Stomach (tissue), 9 donors: ENCODE results near the gene CEP72. TPM values are rescaled to one million over a fixed set of nuclear protein-coding genes. Genes with fewer than 3 reads are reported as not detected.
"Not testable (repeated sequence)": the region's sequence is repeated elsewhere in the genome, so short reads cannot be mapped to it uniquely, and the experiment has no call there.

Experiments used
- DNase-seq, 2 donors: peaks; one replicate each; pipeline versions ENCODE4 v3.0.0 to v3.0.0-alpha.2; 2013 to 2019
- H3K27ac ChIP-seq, 5 donors: fragments of 200-600 bp in 4 of 5; sonication (generic) in 4 of 5; one replicate each; pipeline ENCODE4 v1.5.1; 2013 to 2019; ENCODE audit warnings: mild to moderate bottlenecking in 1 of 5, moderate library complexity in 1 of 5
- H3K27me3 ChIP-seq, 3 donors: fragments of 200-600 bp; sonication (generic); one replicate each; pipeline ENCODE4 v1.5.1; 2017 to 2019; ENCODE audit warnings: mixed run types in 1 of 3
- H3K36me3 ChIP-seq, 4 donors: fragments of 200-600 bp; sonication (generic); 1 replicate in 3 of 4; 2 replicates in 1 of 4; pipeline ENCODE4 v1.5.1; 2016 to 2019
- H3K4me1 ChIP-seq, 4 donors: fragments of 200-600 bp; sonication (generic); one replicate each; pipeline ENCODE4 v1.5.1; 2016 to 2019
- H3K4me3 ChIP-seq, 4 donors: fragments of 200-600 bp; sonication (generic) in 3 of 4; one replicate each; pipeline ENCODE4 v1.5.1; 2016 to 2019; ENCODE audit warnings: mild to moderate bottlenecking in 1 of 4
- H3K9me3 ChIP-seq, 4 donors: fragments of 200-600 bp; sonication (generic); one replicate each; pipeline ENCODE4 v1.5.1; 2016 to 2019
- CTCF ChIP-seq, 7 experiments: fragments of 450-650 bp in 4 of 7; fragments of 200-600 bp in 3 of 7; sonication (generic) in 3 of 7; IDR thresholded peaks; one replicate each; pipeline ENCODE4 v1.5.1; 2016 to 2019; ENCODE audit warnings: antibody characterized with exemption in 7 of 7, control low read depth in 2 of 7, mild to moderate bottlenecking in 1 of 7
- EP300 ChIP-seq: sonication (generic); formaldehyde crosslinking; IDR thresholded peaks from one replicate; pipeline ENCODE4 v1.6.1; 2017; ENCODE audit warnings: antibody characterized with exemption
- POLR2A ChIP-seq, 4 donors: fragments of 450-650 bp; IDR thresholded peaks; one replicate each; pipeline ENCODE4 v1.6.1; 2016; ENCODE audit warnings: antibody characterized with exemption in 4 of 4, control low read depth in 2 of 4, mild to moderate bottlenecking in 1 of 4, moderate library complexity in 1 of 4
- POLR2AphosphoS5 ChIP-seq, 3 donors: sonication (generic); formaldehyde crosslinking; IDR thresholded peaks; one replicate each; pipeline ENCODE4 v1.6.1; 2016; ENCODE audit warnings: antibody characterized with exemption in 3 of 3
- WGBS, 5 donors: extraction: QIAGEN DNeasy Blood & Tissue Kit in 3 of 5; methylation state at CpG; one replicate each; pipeline versions ENCODE4 v1.1.5 to v1.1.7; 2013 to 2018; 5-methylcytosine and 5-hydroxymethylcytosine counted together
- intact Hi-C: fragments of 100-400 bp; cut with DNase I; formaldehyde crosslinking; loops from one replicate; pipeline ENCODE4 v1.15.1; 2023; ENCODE audit warnings: low total_unique reads
- polyA plus RNA-seq, 3 donors: library from polyadenylated mRNA; stranded (reverse); fragments of 200-250 nt; gene quantifications; one replicate each; pipeline ENCODE4 v1.2.3, GENCODE V29; 2013
- total RNA-seq, 5 donors: library from RNA; depleted of rRNA; stranded (reverse); fragments of >200 nt; gene quantifications; one replicate each; pipeline versions ENCODE4 v1.1.0 to v1.2.3, GENCODE V29; 2014 to 2016
- donor health status: healthy with polysubstance abuse.
- donor health status: Bipolar disorder and iron deficiency.
- donor health status: healthy.

Gene CEP72
- total and polyA plus RNA-seq, 8 donors = 0.14 to 11.1 (median 2.1) TPM

GRCh38 chr5:573206-573605, 38.9 kb upstream of the CEP72 start:
- H3K4me3 ChIP-seq = no peak overlapping the region
- H3K27ac ChIP-seq = no peak overlapping the region
- H3K27me3 ChIP-seq = peaks cover 0 to 67% (median 5%) of the 10 kb centered on the region in 3 donors
- H3K4me1 ChIP-seq = no peaks in the 10 kb centered on the region
- no peaks in the 10 kb centered on the region for H3K36me3 ChIP-seq
- 93 to 95% (median 94%) methylated on average over 12 of the region's 12 CpGs for WGBS, 5 donors
- TF ChIP-seq EP300 (no peak), CTCF (IDR thresholded peaks at IDR 0.05) (no peak), POLR2A (IDR thresholded peaks at IDR 0.05) (no peak), POLR2AphosphoS5 (IDR thresholded peaks at IDR 0.05) (no peak)
- intact Hi-C loops = no loop called here
- no peak for DNase-seq
- H3K9me3 ChIP-seq = peaks cover 0 to 23% (median 22%) of the 10 kb centered on the region in 4 donors

GRCh38 chr5:573976-574375, 38.2 kb upstream of the CEP72 start:
- no peaks in the 10 kb centered on the region for H3K4me1 ChIP-seq
- 43 to 69% (median 52%) methylated on average over 6 to 16 of the region's 16 CpGs for WGBS, 5 donors
- no peak overlapping the region for H3K4me3 ChIP-seq
- TF ChIP-seq CTCF (IDR thresholded peaks at IDR 0.05) (no peak), POLR2A (IDR thresholded peaks at IDR 0.05) (no peak), POLR2AphosphoS5 (IDR thresholded peaks at IDR 0.05) (no peak), EP300 (no peak)
- intact Hi-C loops = no loop called here
- H3K9me3 ChIP-seq = peaks cover 0 to 23% (median 22%) of the 10 kb centered on the region in 4 donors
- no peak overlapping the region for H3K27ac ChIP-seq
- DNase-seq = no peak
- H3K27me3 ChIP-seq = peaks cover 0 to 62% (median 0%) of the 10 kb centered on the region in 3 donors
- H3K36me3 ChIP-seq = no peaks in the 10 kb centered on the region

- no peak for DNase-seq
- Histone ChIP-seq H3K27ac (no peak overlapping the region), H3K4me1 (no peaks in the 10 kb centered on the region), H3K4me3 (no peak overlapping the region), H3K9me3 (peaks cover 0 to 23% (median 22%) of the 10 kb centered on the region in 4 donors), H3K27me3 (peaks cover 0 to 62% (median 0%) of the 10 kb centered on the region in 3 donors), H3K36me3 (no peaks in the 10 kb centered on the region)
- TF ChIP-seq CTCF (IDR thresholded peaks at IDR 0.05) (no peak), POLR2AphosphoS5 (IDR thresholded peaks at IDR 0.05) (no peak), EP300 (no peak), POLR2A (IDR thresholded peaks at IDR 0.05) (no peak)
- intact Hi-C loops = no loop called here
- WGBS, 5 donors = 87 to 95% (median 93%) methylated on average over 16 of the region's 16 CpGs
Observed at GRCh38 chr5:574906-575305, 37.2 kb upstream of the CEP72 start.

GRCh38 chr5:575636-576035, 36.5 kb upstream of the CEP72 start:
- peaks cover 0 to 23% (median 22%) of the 10 kb centered on the region in 4 donors for H3K9me3 ChIP-seq
- H3K4me1 ChIP-seq = no peaks in the 10 kb centered on the region
- no peaks in the 10 kb centered on the region for H3K36me3 ChIP-seq
- TF ChIP-seq EP300 (no peak), POLR2A (IDR thresholded peaks at IDR 0.05) (no peak), POLR2AphosphoS5 (IDR thresholded peaks at IDR 0.05) (no peak)
- WGBS, 5 donors = 71 to 84% (median 77%) methylated on average over 4 of the region's 4 CpGs
- peaks cover 0 to 62% (median 0%) of the 10 kb centered on the region in 3 donors for H3K27me3 ChIP-seq
- no peak overlapping the region for H3K27ac ChIP-seq
- DNase-seq = no peak
- intact Hi-C loops = no loop called here
- H3K4me3 ChIP-seq = no peak overlapping the region

GRCh38 chr5:577214-577613, 34.9 kb upstream of the CEP72 start:
- H3K4me1 ChIP-seq, H3K4me3 ChIP-seq, H3K27ac ChIP-seq, intact Hi-C loops, H3K36me3 ChIP-seq, DNase-seq: not testable (repeated sequence)
- 97 to 100% (median 98%) methylated on average over 2 of the region's 2 CpGs for WGBS, 5 donors
- H3K9me3 ChIP-seq = peaks cover 0 to 23% (median 22%) of the 10 kb centered on the region in 4 donors
- peaks cover 0 to 62% (median 6%) of the 10 kb centered on the region in 3 donors for H3K27me3 ChIP-seq
